Measurements from ENCODE around the gene ADAM21. TPM values are rescaled to one million over a fixed set of nuclear protein-coding genes. Genes with fewer than 3 reads are reported as not detected.
"Not testable (repeated sequence)": the region's sequence is repeated elsewhere in the genome, so short reads cannot be mapped to it uniquely, and the experiment has no call there.

ADAM21 gene
- total RNA-seq, 1 donor = 0.18 TPM

DNA sequence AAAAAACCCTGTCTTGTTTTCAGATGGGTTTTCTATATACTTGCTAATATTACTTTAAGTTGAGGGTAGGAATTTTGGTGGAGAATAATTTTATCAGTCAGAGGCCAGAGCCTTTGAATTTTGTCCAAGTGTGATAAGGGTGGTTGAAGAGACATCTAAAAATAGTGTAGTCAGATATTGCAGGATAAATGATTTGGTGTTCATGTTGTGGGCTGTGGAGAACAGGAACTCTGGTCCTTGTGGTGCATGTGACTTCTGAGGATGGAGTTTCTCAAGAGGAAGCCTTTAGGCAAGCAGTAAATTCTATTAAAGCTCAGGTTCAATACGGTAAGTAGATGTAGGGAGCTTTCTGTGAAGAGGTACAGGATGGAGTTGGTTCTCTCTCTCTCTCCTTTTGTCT, 2.8 kb downstream of the ADAM21 start:
- no peak for DNase-seq (ENCODE audit: low read depth)
- TF ChIP-seq, protein P1, sequence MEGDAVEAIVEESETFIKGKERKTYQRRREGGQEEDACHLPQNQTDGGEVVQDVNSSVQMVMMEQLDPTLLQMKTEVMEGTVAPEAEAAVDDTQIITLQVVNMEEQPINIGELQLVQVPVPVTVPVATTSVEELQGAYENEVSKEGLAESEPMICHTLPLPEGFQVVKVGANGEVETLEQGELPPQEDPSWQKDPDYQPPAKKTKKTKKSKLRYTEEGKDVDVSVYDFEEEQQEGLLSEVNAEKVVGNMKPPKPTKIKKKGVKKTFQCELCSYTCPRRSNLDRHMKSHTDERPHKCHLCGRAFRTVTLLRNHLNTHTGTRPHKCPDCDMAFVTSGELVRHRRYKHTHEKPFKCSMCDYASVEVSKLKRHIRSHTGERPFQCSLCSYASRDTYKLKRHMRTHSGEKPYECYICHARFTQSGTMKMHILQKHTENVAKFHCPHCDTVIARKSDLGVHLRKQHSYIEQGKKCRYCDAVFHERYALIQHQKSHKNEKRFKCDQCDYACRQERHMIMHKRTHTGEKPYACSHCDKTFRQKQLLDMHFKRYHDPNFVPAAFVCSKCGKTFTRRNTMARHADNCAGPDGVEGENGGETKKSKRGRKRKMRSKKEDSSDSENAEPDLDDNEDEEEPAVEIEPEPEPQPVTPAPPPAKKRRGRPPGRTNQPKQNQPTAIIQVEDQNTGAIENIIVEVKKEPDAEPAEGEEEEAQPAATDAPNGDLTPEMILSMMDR (IDR thresholded peaks at IDR 0.05; ENCODE audit: insufficient read depth, low read length) = no peak
- H3K4me3 ChIP-seq (ENCODE audit: low read depth, low read length) = no peak overlapping the region

DNA sequence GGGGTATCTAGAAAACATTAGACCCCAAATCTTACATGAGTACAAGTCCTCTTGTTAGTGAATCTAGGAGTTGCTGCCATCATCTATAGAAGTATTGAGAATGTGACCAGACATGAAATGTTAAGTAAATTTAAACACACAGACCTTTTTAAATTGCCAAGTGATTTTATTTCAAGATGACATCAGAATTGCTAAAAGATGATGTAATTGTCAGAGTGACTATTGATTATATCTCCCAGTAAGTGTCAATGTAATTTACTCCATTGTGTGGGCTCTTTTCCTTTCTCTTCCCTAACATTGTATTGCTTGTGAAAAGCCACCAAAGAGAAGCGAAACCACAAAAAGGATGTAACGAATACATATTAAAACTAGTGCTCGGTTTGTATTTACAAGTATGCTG, 16.8 kb downstream of the ADAM21 start:
- no peak overlapping the region for H3K4me3 ChIP-seq (ENCODE audit: low read depth, low read length)
- TF ChIP-seq, protein P1 (IDR thresholded peaks at IDR 0.05; ENCODE audit: insufficient read depth, low read length) = no peak
- DNase-seq (ENCODE audit: low read depth) = no peak

DNA sequence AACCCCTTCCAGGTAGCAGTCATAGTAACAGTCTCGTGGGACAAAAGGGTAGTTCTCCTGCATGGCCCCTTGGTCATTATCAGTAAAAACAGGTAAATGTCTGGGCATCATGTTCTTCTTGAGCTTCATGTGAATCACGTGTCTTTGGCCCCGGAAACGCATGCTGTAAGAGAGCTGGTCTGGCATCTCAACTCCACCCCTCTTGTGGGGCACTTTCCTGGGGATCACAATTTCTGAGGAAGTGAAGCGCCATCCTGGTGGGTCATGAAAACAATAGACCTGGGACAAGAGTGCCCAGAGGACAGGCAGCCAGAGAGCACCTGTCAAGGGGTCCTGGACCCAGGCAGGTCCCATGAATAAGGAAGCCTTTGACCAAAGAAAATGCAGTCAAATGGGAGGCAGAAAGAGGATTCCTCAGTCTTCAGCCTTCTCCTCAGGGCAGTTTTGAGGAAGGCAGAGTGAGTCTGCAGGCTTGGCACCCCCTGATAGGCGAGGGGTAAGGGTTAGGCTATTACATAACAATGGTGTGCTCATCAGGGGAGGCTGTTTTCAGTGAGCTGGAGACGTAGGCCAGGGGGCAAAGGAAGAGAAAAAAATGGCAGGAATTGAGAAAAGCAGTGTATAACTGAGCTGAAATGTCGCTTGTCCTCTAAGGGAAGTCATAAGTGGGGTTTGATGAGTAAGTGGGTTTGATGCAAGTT, 19.0 kb downstream of the ADAM21 start:
- H3K4me3 ChIP-seq (ENCODE audit: low read depth, low read length); DNase-seq (ENCODE audit: low read depth): not testable (repeated sequence)

DNA sequence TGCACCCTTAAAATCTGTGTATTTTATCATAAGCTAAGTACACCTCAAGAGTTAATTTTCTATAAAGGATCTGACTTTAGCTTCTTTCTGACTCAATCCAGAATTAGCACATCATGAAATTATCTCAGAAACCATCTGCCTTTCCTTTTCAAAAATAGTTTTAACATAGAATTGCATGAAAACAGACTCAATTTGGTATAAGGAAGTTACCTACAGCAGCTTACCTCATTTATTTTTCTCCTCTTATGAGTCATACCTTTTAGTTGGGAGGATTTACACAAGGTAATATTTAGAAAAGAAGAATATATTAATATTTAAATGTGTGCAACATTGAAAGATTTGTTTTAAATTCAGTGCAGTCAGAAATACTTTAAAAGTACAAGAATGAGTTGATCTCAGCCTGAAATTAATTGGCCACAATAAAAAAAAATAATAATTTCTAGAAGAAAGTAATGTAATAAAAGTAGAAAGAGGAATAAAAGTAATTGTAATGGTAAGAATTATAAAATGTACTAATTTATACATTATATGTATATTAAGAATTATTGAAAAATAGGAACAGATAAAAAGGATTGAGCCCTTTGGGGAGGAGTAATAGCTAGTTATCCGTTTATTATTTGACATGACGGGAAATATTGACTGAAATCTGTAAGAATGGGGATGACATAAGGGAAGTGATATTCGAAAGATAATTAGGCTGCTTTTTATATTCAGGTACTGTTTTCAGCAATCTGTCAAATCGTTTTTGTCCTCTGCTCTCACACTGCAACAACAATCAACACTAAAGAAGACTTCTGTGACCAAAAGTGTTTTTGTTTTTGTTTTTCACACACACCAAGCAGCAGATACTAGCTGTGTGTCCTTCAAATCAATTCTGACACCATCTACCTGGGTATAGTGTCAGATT, 20.5 kb downstream of the ADAM21 start:
- TF ChIP-seq, protein P1 (IDR thresholded peaks at IDR 0.05; ENCODE audit: insufficient read depth, low read length) = no peak
- no peak overlapping the region for H3K4me3 ChIP-seq (ENCODE audit: low read depth, low read length)
- DNase-seq (ENCODE audit: low read depth) = no peak

DNA sequence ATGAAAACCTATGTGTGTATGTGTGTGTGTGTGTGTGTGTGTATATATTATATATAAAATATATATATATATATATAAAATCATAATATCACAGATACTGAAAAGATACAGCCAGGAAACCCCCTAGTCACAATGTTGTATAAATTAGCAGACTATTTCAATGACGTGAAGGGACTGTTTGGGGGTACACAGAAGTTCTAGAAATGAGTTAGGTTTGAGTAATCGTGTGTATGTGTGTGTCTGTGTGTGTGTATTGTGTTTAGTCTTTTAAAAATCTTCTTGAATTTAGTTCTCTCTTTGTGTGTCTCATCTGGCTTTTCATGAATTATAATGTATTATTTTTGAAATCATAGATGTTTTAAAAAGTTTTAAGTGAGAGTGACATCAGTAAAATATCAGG, 21.9 kb downstream of the ADAM21 start:
- H3K4me3 ChIP-seq (ENCODE audit: low read depth, low read length) = no peak overlapping the region
- TF ChIP-seq, protein P1 (IDR thresholded peaks at IDR 0.05; ENCODE audit: insufficient read depth, low read length) = no peak
- DNase-seq (ENCODE audit: low read depth) = no peak

DNA sequence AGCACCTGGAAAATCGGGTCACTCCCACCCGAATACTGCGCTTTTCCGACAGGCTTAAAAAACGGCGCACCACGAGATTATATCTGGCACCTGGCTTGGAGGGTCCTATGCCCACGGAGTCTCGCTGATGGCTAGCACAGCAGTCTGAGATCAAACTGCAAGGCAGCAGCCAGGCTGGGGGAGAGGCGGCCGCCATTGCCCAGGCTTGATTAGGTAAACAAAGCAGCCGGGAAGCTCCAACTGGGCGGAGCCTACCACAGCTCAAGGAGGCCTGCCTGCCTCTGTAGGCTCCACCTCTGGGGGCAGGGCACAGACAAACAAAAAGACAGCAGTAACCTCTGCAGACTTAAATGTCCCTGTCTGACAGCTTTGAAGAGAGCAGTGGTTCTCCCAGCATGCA, 23.5 kb downstream of the ADAM21 start:
- H3K4me3 ChIP-seq (ENCODE audit: low read depth, low read length); DNase-seq (ENCODE audit: low read depth): not testable (repeated sequence)

DNA sequence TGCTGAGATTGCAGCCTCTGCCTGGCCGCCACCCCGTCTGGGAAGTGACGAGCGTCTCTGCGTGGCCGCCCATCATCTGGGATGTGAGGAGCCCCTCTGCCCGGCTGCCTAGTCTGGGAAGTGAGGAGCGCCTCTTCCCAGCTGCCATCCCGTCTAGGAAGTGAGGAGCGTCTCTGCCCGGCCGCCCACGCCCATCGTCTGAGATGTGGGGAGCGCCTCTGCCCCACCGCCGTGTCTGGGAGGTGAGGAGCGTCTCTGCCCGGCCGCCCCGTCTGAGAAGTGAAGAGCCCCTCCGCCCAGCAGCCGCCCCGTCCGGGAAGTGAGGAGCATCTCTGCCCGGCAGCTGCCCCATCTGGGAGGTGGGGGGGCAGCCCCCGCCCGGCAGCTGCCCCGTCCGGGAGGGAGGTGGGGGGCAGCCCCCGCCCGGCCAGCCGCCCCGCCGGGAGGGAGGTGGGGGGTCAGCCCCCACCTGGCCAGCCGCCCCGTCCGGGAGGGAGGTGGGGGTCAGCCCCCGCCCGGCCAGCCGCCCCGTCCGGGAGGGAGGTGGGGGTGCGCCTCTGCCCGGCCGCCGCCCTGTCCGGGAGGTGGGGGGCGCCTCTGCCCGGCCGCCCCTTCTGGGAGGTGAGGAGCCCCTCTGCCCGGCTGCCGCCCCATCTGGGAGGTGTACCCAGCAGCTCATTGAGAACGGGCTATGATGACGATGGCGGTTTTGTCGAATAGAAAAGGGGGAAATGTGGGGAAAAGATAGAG, 25.6 kb downstream of the ADAM21 start:
- DNase-seq (ENCODE audit: low read depth); H3K4me3 ChIP-seq (ENCODE audit: low read depth, low read length): not testable (repeated sequence)

DNA sequence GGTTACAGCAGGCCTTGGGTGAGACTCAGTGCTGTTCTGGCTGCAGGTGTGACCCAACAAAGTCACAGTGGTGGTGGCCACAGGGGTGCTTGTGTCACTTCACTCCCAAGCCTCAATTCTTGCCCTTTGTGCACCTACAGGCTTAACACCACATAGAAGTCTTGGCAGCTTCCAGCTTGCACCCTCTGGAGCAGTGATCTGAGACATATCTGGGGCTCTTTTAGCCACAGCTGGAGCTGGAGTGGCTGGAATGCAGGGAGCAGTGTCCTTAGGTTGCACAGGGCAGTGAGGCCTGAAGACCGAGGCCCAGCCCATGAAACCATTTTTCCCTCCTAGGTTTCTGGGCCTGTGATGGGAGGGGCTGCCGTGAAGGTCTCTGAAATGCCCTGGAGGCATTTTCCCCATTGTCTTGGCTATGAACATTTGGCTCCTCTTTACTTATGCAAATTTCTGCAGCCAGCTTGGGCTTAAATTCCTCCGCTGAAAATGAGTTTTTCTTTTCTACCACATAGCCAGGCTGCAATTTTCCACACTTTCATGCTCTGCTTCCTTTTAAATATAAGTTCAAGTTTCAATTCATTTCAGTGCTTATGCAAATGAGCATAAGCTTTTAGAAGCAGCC, 37.7 kb downstream of the ADAM21 start:
- H3K4me3 ChIP-seq (ENCODE audit: low read depth, low read length) = no peak overlapping the region
- DNase-seq (ENCODE audit: low read depth) = no peak
- TF ChIP-seq, protein P1 (IDR thresholded peaks at IDR 0.05; ENCODE audit: insufficient read depth, low read length) = no peak

Measured in fibroblast of the aortic adventitia (primary cell).